MCF 10A (cell line): Measurements from ENCODE around the gene CRACR2B. TPM values are rescaled to one million over a fixed set of nuclear protein-coding genes. Genes with fewer than 3 reads are reported as not detected.
A peak's percentile ranks its signal among the peaks of the same experiment; 100 is the strongest.

ENCODE experiments used
- BruUV-seq: library from RNA; stranded (reverse); fragments of 400-500 nt; replicated peaks from 2 replicates; lab custom pipeline; 2021; lab: Mats Ljungman, UMichigan
- CTCF ChIA-PET: fragments of 300-600 bp; sonication (Branson Sonifier 250); formaldehyde crosslinking; extraction: SDS; loops from one replicate; lab custom pipeline; 2021; ENCODE audit warnings: antibody characterized with exemption, inconsistent platforms; lab: Yijun Ruan, JAX
- POLR2A ChIA-PET: fragments of 300-600, 350-650 bp; sonication (Branson Sonifier 250); formaldehyde crosslinking; extraction: SDS; loops from one replicate; lab custom pipeline; 2020; ENCODE audit warnings: antibody characterized with exemption, inconsistent platforms; lab: Yijun Ruan, JAX
- DNase-seq: peaks from one replicate; pipeline ENCODE4 v3.0.0-alpha.2; 2018; ENCODE audit not compliant: unreplicated experiment
- H3K27ac Mint-ChIP-seq: one replicate; pipeline ENCODE4 v1.8.0; 2022; ENCODE audit warnings: mild to moderate bottlenecking, low read depth, mixed read lengths; ENCODE audit not compliant: unreplicated experiment
- H3K27me3 Mint-ChIP-seq: one replicate; pipeline ENCODE4 v1.8.0; 2022; ENCODE audit warnings: mixed read lengths; ENCODE audit not compliant: insufficient read depth, unreplicated experiment
- H3K36me3 Mint-ChIP-seq: one replicate; pipeline ENCODE4 v1.8.0; 2022; ENCODE audit warnings: mild to moderate bottlenecking, moderate library complexity, mixed read lengths; ENCODE audit not compliant: insufficient read depth, unreplicated experiment
- H3K4me1 Mint-ChIP-seq: one replicate; pipeline ENCODE4 v1.8.0; 2022; ENCODE audit warnings: mixed read lengths; ENCODE audit not compliant: insufficient read depth, unreplicated experiment
- H3K4me3 Mint-ChIP-seq: one replicate; pipeline ENCODE4 v1.8.0; 2022; ENCODE audit warnings: mild to moderate bottlenecking, moderate library complexity, mixed read lengths; ENCODE audit not compliant: unreplicated experiment
- H3K9me3 Mint-ChIP-seq: one replicate; pipeline ENCODE4 v1.8.0; 2022; ENCODE audit warnings: mixed read lengths; ENCODE audit not compliant: unreplicated experiment
- CTCF ChIP-seq: fragments of 200-600 bp; IDR thresholded peaks from one replicate; pipeline ENCODE4 v1.8.0; 2022; ENCODE audit warnings: antibody characterized with exemption, mild to moderate bottlenecking; ENCODE audit not compliant: unreplicated experiment
- intact Hi-C: fragments of 100-400 bp; cut with micrococcal nuclease; formaldehyde crosslinking; loops from 2 replicates; pipeline ENCODE4 v1.14.1; 2022
- total RNA-seq: library from RNA; stranded (reverse); gene quantifications from 2 replicates; pipeline ENCODE4 v1.2.3, GENCODE V29; 2022

The CRACR2B gene
- total RNA-seq, 1 experiment from 2014 or later = 1.2 TPM

GRCh38 chr11:869399-870126 lies 41.8 kb downstream of the CRACR2B start:
- DNase-seq = no peak
- no peaks in the 10 kb centered on the region for H3K4me1 Mint-ChIP-seq
- no peak overlapping the region for H3K27ac Mint-ChIP-seq
- intact Hi-C loops = no loop called here
- BruUV-seq = no TSS peak
- H3K9me3 Mint-ChIP-seq = no peaks in the 10 kb centered on the region
- POLR2A ChIA-PET = interaction anchor here (0.6 to 1.1 kb wide), 2 partner anchors 26 to 61 kb away, joined by 3 read pairs; no protein-coding TSS in a partner anchor
- H3K36me3 Mint-ChIP-seq = peaks cover 56% of the 10 kb centered on the region
- no peaks in the 10 kb centered on the region for H3K27me3 Mint-ChIP-seq
- CTCF ChIA-PET = interaction anchor here (0.8 to 2.8 kb wide), 2 partner anchors 11 to 182 kb away, joined by 4 to 12 read pairs; no protein-coding TSS in a partner anchor
- TF ChIP-seq CTCF = no peak
- H3K4me3 Mint-ChIP-seq = no peak overlapping the region

GRCh38 chr11:870127-870413 lies 42.4 kb downstream of the CRACR2B start:
- Mint-ChIP-seq H3K36me3 (peaks cover 55% of the 10 kb centered on the region), H3K9me3 (no peaks in the 10 kb centered on the region), H3K4me1 (no peaks in the 10 kb centered on the region), H3K27ac (no peak overlapping the region), H3K27me3 (no peaks in the 10 kb centered on the region), H3K4me3 (no peak overlapping the region)
- TF ChIP-seq CTCF = peak; percentile 9
- intact Hi-C loops = no loop called here
- CTCF ChIA-PET = interaction anchor here (0.6 to 2.8 kb wide), 2 partner anchors 86 to 181 kb away, joined by 3 to 12 read pairs; no protein-coding TSS in a partner anchor
- no TSS peak for BruUV-seq
- no peak for DNase-seq
- POLR2A ChIA-PET = no interaction called here

- no peak for DNase-seq
- H3K9me3 Mint-ChIP-seq = no peaks in the 10 kb centered on the region
Measured at GRCh38 chr11:870418-870817, 42.7 kb downstream of the CRACR2B start.

More at GRCh38 chr11:870418-870817, 42.7 kb downstream of the CRACR2B start:
- no peak for TF ChIP-seq CTCF
- intact Hi-C loops = no loop called here
- Mint-ChIP-seq H3K27me3 (no peaks in the 10 kb centered on the region), H3K36me3 (peaks cover 55% of the 10 kb centered on the region), H3K4me1 (no peaks in the 10 kb centered on the region), H3K4me3 (no peak overlapping the region), H3K27ac (no peak overlapping the region)
- ChIA-PET CTCF (interaction anchor here (0.6 to 2.8 kb wide), 2 partner anchors 86 to 181 kb away, joined by 3 to 12 read pairs; no protein-coding TSS in a partner anchor), POLR2A (no interaction called here)
- no TSS peak for BruUV-seq
